Measurements from ENCODE around the gene GRIK1.

- TF ChIP-seq CTCF (conservative IDR thresholded peaks at IDR 0.05) (no peak), EZH2 (IDR thresholded peaks at IDR 0.05; ENCODE audit: low read depth) (no peak)
Measured at GRCh38 chr21:29634418-29634817, 305.4 kb downstream of the GRIK1 start.

Measured in PC-9 (cell line).